GM12878 (cell line): ENCODE measurements around the gene INSRR. TPM values are rescaled to one million over a fixed set of nuclear protein-coding genes. Genes with fewer than 3 reads are reported as not detected.
A peak's percentile ranks its signal among the peaks of the same experiment; 100 is the strongest.

Source experiments
- ATF7 ChIP-seq: fragments of 450-650 bp; IDR thresholded peaks from 2 replicates; pipeline ENCODE4 v1.6.1; 2016; ENCODE audit warnings: low read depth, mild to moderate bottlenecking
- BCL11A ChIP-seq: IDR thresholded peaks from 2 replicates; pipeline ENCODE4 v1.6.1; 2011; ENCODE audit warnings: low read depth, low read length
- BCLAF1 ChIP-seq: fragments of 450-650 bp; IDR thresholded peaks from 2 replicates; pipeline ENCODE4 v1.6.1; 2017; ENCODE audit warnings: antibody characterized with exemption, mild to moderate bottlenecking, moderate library complexity
- BHLHE40 ChIP-seq, 2 experiments: fragments of 450-650 bp in 1 of 2; IDR thresholded peaks; 2 replicates each; pipeline ENCODE4 v1.6.1; 2011 to 2017; ENCODE audit warnings: low read depth in 2 of 2, borderline replicate concordance in 1 of 2, improper control_type of control experiment in 1 of 2, low read length in 1 of 2, mild to moderate bottlenecking in 1 of 2
- CREM ChIP-seq: IDR thresholded peaks from 2 replicates; pipeline ENCODE4 v1.6.1; 2014; ENCODE audit warnings: antibody characterized with exemption, low read depth
- FOXK2 ChIP-seq: fragments of 450-650 bp; IDR thresholded peaks from 2 replicates; pipeline ENCODE4 v1.6.1; 2017; ENCODE audit warnings: mild to moderate bottlenecking, moderate library complexity
- IKZF1 ChIP-seq: fragments of 450-650 bp; conservative IDR thresholded peaks from 2 replicates; pipeline ENCODE4 v1.6.1; 2017; ENCODE audit warnings: antibody characterized with exemption, mild to moderate bottlenecking
- LARP7 ChIP-seq: fragments of 450-650 bp; IDR thresholded peaks from 2 replicates; pipeline ENCODE4 v1.6.1; 2017; ENCODE audit warnings: mild to moderate bottlenecking
- MEF2B ChIP-seq: fragments of 450-650 bp; IDR thresholded peaks from 2 replicates; pipeline ENCODE4 v1.6.1; 2018; ENCODE audit warnings: mild to moderate bottlenecking, moderate library complexity; ENCODE audit not compliant: partially characterized antibody, poor library complexity, severe bottlenecking
- NFIC ChIP-seq: IDR thresholded peaks from 2 replicates; pipeline ENCODE4 v1.6.1; 2012; ENCODE audit warnings: low read depth, mild to moderate bottlenecking, inconsistent platforms, low read length, moderate library complexity
- NFXL1 ChIP-seq: fragments of 450-650 bp; IDR thresholded peaks from 2 replicates; pipeline ENCODE4 v1.6.1; 2017; ENCODE audit warnings: antibody characterized with exemption, mild to moderate bottlenecking, borderline replicate concordance
- NKRF ChIP-seq: fragments of 450-650 bp; conservative IDR thresholded peaks from 2 replicates; pipeline ENCODE4 v1.6.1; 2017; ENCODE audit warnings: mild to moderate bottlenecking, moderate library complexity
- NR2C1 ChIP-seq: fragments of 450-650 bp; IDR thresholded peaks from 2 replicates; pipeline ENCODE4 v1.6.1; 2017; ENCODE audit warnings: antibody characterized with exemption, mild to moderate bottlenecking, moderate library complexity
- NR2C2 ChIP-seq: IDR thresholded peaks from 2 replicates; pipeline ENCODE4 v1.6.1; 2011; ENCODE audit warnings: borderline replicate concordance, low read depth; ENCODE audit not compliant: control insufficient read depth, insufficient read length
- PAX5 ChIP-seq: IDR thresholded peaks from 2 replicates; pipeline ENCODE4 v1.6.1; 2011; ENCODE audit warnings: low read depth, low read length, borderline replicate concordance
- RELA ChIP-seq: fragments of 450-650 bp; IDR thresholded peaks from 2 replicates; pipeline ENCODE4 v1.8.0; 2014; ENCODE audit warnings: borderline replicate concordance; ENCODE audit not compliant: partially characterized antibody
- SIX5 ChIP-seq: IDR thresholded peaks from 2 replicates; pipeline ENCODE4 v1.6.1; 2011; ENCODE audit warnings: mild to moderate bottlenecking, low read depth, low read length, moderate library complexity; ENCODE audit not compliant: severe bottlenecking
- SUPT20H ChIP-seq: IDR thresholded peaks from 2 replicates; pipeline ENCODE4 v1.6.1; 2011; ENCODE audit warnings: low read depth, mild to moderate bottlenecking, low read length, moderate library complexity, borderline replicate concordance; ENCODE audit not compliant: control insufficient read depth
- TARDBP ChIP-seq: IDR thresholded peaks from 2 replicates; pipeline ENCODE4 v1.6.1; 2016; ENCODE audit warnings: borderline replicate concordance
- TCF12 ChIP-seq: IDR thresholded peaks from 2 replicates; pipeline ENCODE4 v1.6.1; 2011; ENCODE audit warnings: low read depth, mild to moderate bottlenecking, low read length
- ZBED1 ChIP-seq: IDR thresholded peaks from 2 replicates; pipeline ENCODE4 v1.6.1; 2016; ENCODE audit warnings: borderline replicate concordance
- ZBTB40 ChIP-seq: fragments of 450-650 bp; IDR thresholded peaks from 2 replicates; pipeline ENCODE4 v1.6.1; 2016; ENCODE audit warnings: mild to moderate bottlenecking, moderate library complexity, borderline replicate concordance
- polyA plus RNA-seq, 11 experiments: library from polyadenylated mRNA; depleted of rRNA in 4 of 11; unstranded in 6 of 11; stranded (reverse) in 5 of 11; fragments of >200 nt; fragmentation: Nextera tagmentation in 4 of 11; fragmentation: Illumina TruSeq in 1 of 11; extraction: Ambion mirVana in 4 of 11; extraction: Trizol in 1 of 11; gene quantifications; 1 replicate in 1 of 11; 2 replicates in 10 of 11; pipeline versions ENCODE4 v1.2.1 to v1.2.3, GENCODE V29; 2011 to 2016; ENCODE audit warnings: inconsistent platforms in 2 of 11, missing spikeins in 2 of 11, low read depth in 1 of 11
- total RNA-seq, 4 experiments: library from RNA; depleted of rRNA in 3 of 4; stranded (reverse); fragments of >200 nt in 3 of 4; fragmentation: Illumina TruSeq in 1 of 4; extraction: Trizol in 1 of 4; gene quantifications; 2 replicates each; pipeline versions ENCODE4 v1.2.1 to v1.2.3, GENCODE V29; 2013 to 2021

INSRR gene
- total and polyA plus RNA-seq, 10 of the 15 experiments (the other 5 are each of a cell fraction or from before 2014, with no cell fraction given), result 0.01 TPM; not detected in 9

DNA sequence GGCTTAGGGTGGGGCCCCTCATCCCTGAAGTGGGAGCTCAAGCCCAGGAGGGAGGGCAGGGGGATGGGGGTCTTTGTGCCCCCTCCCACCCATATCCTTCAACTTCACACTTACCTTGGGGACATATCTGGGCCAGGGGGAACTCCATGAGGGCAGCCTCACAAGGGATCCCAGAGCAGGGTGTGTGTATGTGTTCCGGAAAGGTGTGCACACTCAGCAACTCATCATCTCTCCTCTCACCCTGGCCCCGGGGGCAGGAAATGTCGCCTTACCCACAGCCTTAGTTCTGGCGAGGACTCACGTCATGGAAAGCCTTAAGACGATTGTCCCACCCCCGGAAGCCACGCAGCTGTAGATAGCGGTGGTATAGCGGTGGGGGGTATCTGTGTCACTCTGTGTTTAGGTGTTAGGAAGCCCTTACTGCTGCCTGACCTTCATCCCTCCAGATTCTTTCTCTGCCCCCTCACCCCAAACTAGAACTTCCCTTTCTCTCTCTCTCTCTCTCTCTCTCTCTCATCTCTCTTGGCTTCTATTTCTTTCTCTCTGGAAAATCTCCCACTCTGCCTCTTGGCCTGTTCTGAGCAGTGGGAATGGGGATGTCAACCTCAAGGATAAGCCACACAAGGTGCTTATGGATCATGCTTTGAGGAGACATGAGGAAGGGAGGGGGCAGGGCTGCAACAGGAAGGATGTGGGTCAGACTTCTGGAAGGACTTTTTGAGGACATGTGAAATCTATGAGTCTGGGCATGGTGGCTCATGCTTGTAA lies 42.2 kb downstream of the INSRR start, which contains the start of gene SH2D2A (continued):
- TF ChIP-seq BCLAF1 (no peak), FOXK2 (no peak; the same call in 1 of the 2 replicates), LARP7 (no peak), IKZF1 (peak; percentile 63), BCL11A (peak; percentile 26; the same call in 1 of the 2 replicates), CREM (peak; percentile 88), SUPT20H (no peak), PAX5 (peak; percentile 58; the same call in 1 of the 2 replicates), BHLHE40 (IDR thresholded peaks at IDR 0.05; ENCODE audit: borderline replicate concordance in 1 of 2, low read depth in 2 of 2, low read length in 1 of 2) (peak in 1 of 2 experiments; percentile 50; a peak in 1 of 4 replicates), NKRF (no peak), NFIC (no peak), NR2C2 (no peak), NFXL1 (no peak), ZBED1 (no peak), RELA (peak; percentile 51), NR2C1 (peak; percentile 12; the same call in 1 of the 2 replicates), TARDBP (no peak), SIX5 (no peak), ZBTB40 (peak; percentile 63; the same call in 1 of the 2 replicates), MEF2B (peak; percentile 28), TCF12 (0 out of 2 replicates have a peak, but pooled peaks have one; percentile 45), ATF7 (peak; percentile 88)
